Fibroblast of lung (primary cell): ENCODE measurements around the gene ABHD5. TPM values are rescaled to one million over a fixed set of nuclear protein-coding genes. Genes with fewer than 3 reads are reported as not detected.

Source experiments
- DNase-seq, 2 donors: peaks; one replicate each; pipeline versions ENCODE4 v3.0.0 to v3.0.0-alpha.2; 2010; ENCODE audit warnings: low read depth in 2 of 2
- H2AFZ ChIP-seq: 2 replicates; pipeline ENCODE4 v1.5.1; 2012; ENCODE audit warnings: low read length, control low read depth, inconsistent platforms
- H3K27ac ChIP-seq: 2 replicates; pipeline ENCODE4 v1.5.1; 2011; ENCODE audit warnings: low read length, control low read depth; ENCODE audit not compliant: insufficient read depth
- H3K27me3 ChIP-seq: 2 replicates; pipeline ENCODE4 v1.5.1; 2011; ENCODE audit warnings: mild to moderate bottlenecking, low read length; ENCODE audit not compliant: control insufficient read depth, insufficient read depth
- H3K36me3 ChIP-seq: 2 replicates; pipeline ENCODE4 v1.5.1; 2011; ENCODE audit warnings: low read length; ENCODE audit not compliant: control insufficient read depth, insufficient read depth
- H3K4me1 ChIP-seq: 2 replicates; pipeline ENCODE4 v1.5.1; 2011; ENCODE audit warnings: low read length; ENCODE audit not compliant: control insufficient read depth, insufficient read depth; ENCODE audit errors: extremely low read depth
- H3K4me2 ChIP-seq: 2 replicates; pipeline ENCODE4 v1.5.1; 2011; ENCODE audit warnings: low read length, control low read depth; ENCODE audit not compliant: insufficient read depth; ENCODE audit errors: extremely low read depth
- H3K4me3 ChIP-seq, 4 experiments: fragments of 200-600 bp in 1 of 4; sonication (generic) in 1 of 4; replicated peaks in 1 of 4; 2 replicates each; pipeline ENCODE4 v1.5.1; 2011 to 2016; ENCODE audit warnings: low read length in 4 of 4, low read depth in 3 of 4, mild to moderate bottlenecking in 3 of 4, control low read depth in 2 of 4, inconsistent platforms in 1 of 4, mixed read lengths in 1 of 4; ENCODE audit not compliant: insufficient read depth in 1 of 4; ENCODE audit errors: control extremely low read depth in 1 of 4
- H3K79me2 ChIP-seq: 2 replicates; pipeline ENCODE4 v1.5.1; 2012; ENCODE audit warnings: mild to moderate bottlenecking, low read length, inconsistent platforms; ENCODE audit not compliant: control insufficient read depth, insufficient read depth
- H3K9ac ChIP-seq: 2 replicates; pipeline ENCODE4 v1.5.1; 2011; ENCODE audit warnings: mild to moderate bottlenecking, low read length, control low read depth; ENCODE audit not compliant: insufficient read depth
- H3K9me3 ChIP-seq: 2 replicates; pipeline ENCODE4 v1.5.1; 2012; ENCODE audit warnings: low read depth, low read length; ENCODE audit not compliant: control insufficient read depth, insufficient read depth
- H4K20me1 ChIP-seq: 2 replicates; pipeline ENCODE4 v1.5.1; 2011; ENCODE audit warnings: low read length; ENCODE audit not compliant: control insufficient read depth, insufficient read depth; ENCODE audit errors: extremely low read depth
- CTCF ChIP-seq, 2 donors: IDR thresholded peaks in 1 of 2; conservative IDR thresholded peaks in 1 of 2; 1 replicate in 1 of 2; 2 replicates in 1 of 2; pipeline ENCODE4 v1.5.1; 2011 to 2012; ENCODE audit warnings: low read length in 2 of 2, control low read depth in 1 of 2, inconsistent platforms in 1 of 2, low read depth in 1 of 2, mild to moderate bottlenecking in 1 of 2
- EZH2 ChIP-seq: IDR thresholded peaks from 2 replicates; pipeline ENCODE4 v1.5.1; 2012; ENCODE audit warnings: low read length, control low read depth, mild to moderate bottlenecking; ENCODE audit errors: missing control alignments
- polyA plus RNA-seq, 2 donors: library from polyadenylated mRNA; depleted of rRNA in 1 of 2; stranded (reverse) in 1 of 2; unstranded in 1 of 2; fragments of >200 nt; gene quantifications; 2 replicates each; pipeline ENCODE4 v1.2.1, GENCODE V29; 2011 to 2012; ENCODE audit warnings: missing spikeins in 1 of 2
- total RNA-seq: library from RNA; depleted of rRNA; stranded (reverse); fragments of >200 nt; gene quantifications from 2 replicates; pipeline ENCODE4 v1.2.1, GENCODE V29; 2014

ABHD5 gene
- total and polyA plus RNA-seq, 2 donors (not counting 1 experiment from before 2014, with no cell fraction given) = 59.8 to 64.7 TPM

GRCh38 chr3:43723121-43723734 is 32.5 kb downstream of the ABHD5 start:
- no peak overlapping the region for H3K4me3 ChIP-seq
- DNase-seq = peak; percentile 61 to 80
- no peaks in the 10 kb centered on the region for H3K27me3 ChIP-seq
- peak overlapping the region; percentile 73 for H3K27ac ChIP-seq
- H3K9me3 ChIP-seq = no peaks in the 10 kb centered on the region
- H3K79me2 ChIP-seq = no peaks in the 10 kb centered on the region
- TF ChIP-seq EZH2 (no peak), CTCF (conservative IDR thresholded peaks at IDR 0.05 in 1 of 2, IDR thresholded peaks at IDR 0.05 in 1 of 2; ENCODE audit: low read depth in 1 of 2, low read length in 2 of 2) (no peak)
- H3K36me3 ChIP-seq = peaks cover 2% of the 10 kb centered on the region
- H4K20me1 ChIP-seq = no peaks in the 10 kb centered on the region
- no peak overlapping the region for H3K9ac ChIP-seq
- peaks cover 9% of the 10 kb centered on the region for H3K4me1 ChIP-seq
- no peak overlapping the region for H3K4me2 ChIP-seq
- no peak overlapping the region for H2AFZ ChIP-seq

DNA sequence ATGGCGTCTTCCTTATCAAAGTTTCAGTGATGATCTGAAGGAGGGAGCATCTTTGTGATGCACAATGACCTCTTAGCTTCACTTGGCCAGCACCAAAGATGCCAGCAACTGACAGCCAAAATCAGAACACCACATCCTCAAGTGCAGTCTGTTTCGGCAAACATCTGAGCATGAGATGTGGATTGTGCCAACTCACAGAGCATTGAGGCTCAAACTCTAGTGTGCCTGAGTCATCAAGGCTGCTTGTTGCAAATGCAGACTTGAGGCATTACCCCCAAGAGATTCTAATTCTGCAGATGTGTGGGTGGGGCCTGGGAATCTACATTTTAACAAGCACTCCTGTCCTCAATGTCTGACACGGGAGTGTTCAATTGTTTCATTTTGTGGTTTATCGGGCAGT is 35.8 kb downstream of the ABHD5 start:
- peak; percentile 49 to 81 for DNase-seq
- Histone ChIP-seq H3K27me3 (no peaks in the 10 kb centered on the region), H3K4me3 (no peak overlapping the region), H2AFZ (no peak overlapping the region), H3K36me3 (peaks cover 2% of the 10 kb centered on the region), H3K4me1 (peaks cover 9% of the 10 kb centered on the region), H3K27ac (no peak overlapping the region), H3K9ac (no peak overlapping the region), H4K20me1 (no peaks in the 10 kb centered on the region), H3K9me3 (no peaks in the 10 kb centered on the region), H3K79me2 (no peaks in the 10 kb centered on the region), H3K4me2 (no peak overlapping the region)
- TF ChIP-seq EZH2 (no peak), CTCF (conservative IDR thresholded peaks at IDR 0.05 in 1 of 2, IDR thresholded peaks at IDR 0.05 in 1 of 2; ENCODE audit: low read depth in 1 of 2, low read length in 2 of 2) (no peak)

- peak; percentile 41 to 60 for DNase-seq
- no peaks in the 10 kb centered on the region for H3K79me2 ChIP-seq
- no peak overlapping the region for H2AFZ ChIP-seq
- TF ChIP-seq EZH2 (no peak), CTCF (conservative IDR thresholded peaks at IDR 0.05 in 1 of 2, IDR thresholded peaks at IDR 0.05 in 1 of 2; ENCODE audit: low read depth in 1 of 2, low read length in 2 of 2) (no peak)
- no peak overlapping the region for H3K27ac ChIP-seq
- H4K20me1 ChIP-seq = no peaks in the 10 kb centered on the region
- no peak overlapping the region for H3K9ac ChIP-seq
- no peaks in the 10 kb centered on the region for H3K27me3 ChIP-seq
- peaks cover 2% of the 10 kb centered on the region for H3K36me3 ChIP-seq
- H3K4me3 ChIP-seq = no peak overlapping the region
- no peak overlapping the region for H3K4me2 ChIP-seq
- H3K9me3 ChIP-seq = no peaks in the 10 kb centered on the region
- H3K4me1 ChIP-seq = peaks cover 5% of the 10 kb centered on the region
Measured at GRCh38 chr3:43727930-43728329, 37.2 kb downstream of the ABHD5 start.
